Panc1 (cell line): ENCODE data around the gene ITPKC. TPM values are rescaled to one million over a fixed set of nuclear protein-coding genes. Genes with fewer than 3 reads are reported as not detected.

ENCODE experiments used
- ATAC-seq: fragments of 200-7000 bp; cut with Tn5 transposase; 2 replicates; pipeline ENCODE4 v1.9.1; 2020; ENCODE audit warnings: mild to moderate bottlenecking, moderate library complexity
- BruUV-seq: library from RNA; stranded (reverse); fragments of 400-500 nt; replicated peaks from 2 replicates; lab custom pipeline; 2021; lab: Mats Ljungman, UMichigan
- CTCF ChIA-PET: fragments of 300-600 bp; sonication (Branson Sonifier 250); formaldehyde crosslinking; loops from one replicate; lab custom pipeline; 2022; ENCODE audit warnings: antibody characterized with exemption; lab: Charles Lee
- POLR2A ChIA-PET: fragments of 300-600 bp; sonication (Branson Sonifier 250); formaldehyde crosslinking; loops from one replicate; lab custom pipeline; 2022; ENCODE audit warnings: antibody characterized with exemption; lab: Charles Lee
- DNase-seq: peaks from one replicate; pipeline ENCODE4 v3.0.0-alpha.2; 2010; ENCODE audit warnings: low read depth, low spot score
- H3K27ac ChIP-seq: 2 replicates; pipeline ENCODE4 v1.5.1; 2011; ENCODE audit warnings: mild to moderate bottlenecking, low read length, inconsistent platforms
- H3K27me3 ChIP-seq: fragments of 200-500 bp; sonication (Bioruptor generic); 2 replicates; pipeline ENCODE4 v1.6.0; 2014; ENCODE audit warnings: low read length, inconsistent platforms; ENCODE audit not compliant: control insufficient read depth, insufficient read depth
- H3K36me3 ChIP-seq: fragments of 200-500 bp; sonication (Bioruptor generic); 2 replicates; pipeline ENCODE4 v1.5.1; 2014; ENCODE audit warnings: inconsistent platforms, mild to moderate bottlenecking, low read length, moderate library complexity; ENCODE audit not compliant: control insufficient read depth, insufficient read depth
- H3K4me1 ChIP-seq: 2 replicates; pipeline ENCODE4 v1.5.1; 2011; ENCODE audit warnings: inconsistent platforms, mild to moderate bottlenecking, low read length, moderate library complexity; ENCODE audit not compliant: control insufficient read depth, insufficient read depth
- H3K4me3 ChIP-seq, 2 experiments: 2 replicates each; pipeline ENCODE4 v1.5.1; 2011 to 2012; ENCODE audit warnings: low read depth in 2 of 2, low read length in 2 of 2, mild to moderate bottlenecking in 2 of 2, inconsistent platforms in 1 of 2, moderate library complexity in 1 of 2
- H3K9me3 ChIP-seq: fragments of 200-500 bp; sonication (Bioruptor generic); 2 replicates; pipeline ENCODE4 v1.5.1; 2014; ENCODE audit warnings: low read depth, mild to moderate bottlenecking, inconsistent platforms, low read length, moderate library complexity; ENCODE audit not compliant: control insufficient read depth, insufficient read depth
- CTCF ChIP-seq: fragments of 450-650 bp; IDR thresholded peaks from 2 replicates; pipeline ENCODE4 v1.5.1; 2017; ENCODE audit warnings: mild to moderate bottlenecking
- POLR2AphosphoS5 ChIP-seq: IDR thresholded peaks from 2 replicates; pipeline ENCODE4 v1.6.1; 2012; ENCODE audit warnings: mild to moderate bottlenecking, low read depth, low read length, moderate library complexity
- REST ChIP-seq, 2 experiments: IDR thresholded peaks; 2 replicates each; pipeline ENCODE4 v1.6.1; 2011 to 2012; ENCODE audit warnings: low read depth in 2 of 2, control low read depth in 1 of 2, low read length in 1 of 2, mild to moderate bottlenecking in 1 of 2, moderate library complexity in 1 of 2; ENCODE audit not compliant: insufficient read depth in 1 of 2
- SIN3A ChIP-seq: IDR thresholded peaks from 2 replicates; pipeline ENCODE4 v1.6.1; 2012; ENCODE audit warnings: low read depth, mild to moderate bottlenecking, low read length, moderate library complexity, borderline replicate concordance; ENCODE audit not compliant: insufficient read depth
- TCF7L2 ChIP-seq: IDR thresholded peaks from 2 replicates; pipeline ENCODE4 v1.6.1; 2011; ENCODE audit warnings: mild to moderate bottlenecking, low read depth, low read length, inconsistent platforms
- in situ Hi-C: cut with HindIII; loops from 2 replicates; pipeline ENCODE4 v1.10.0; 2016; ENCODE audit warnings: low sequenced_read_pairs, low pct_unique_long_range_greater_than_20kb
- intact Hi-C: fragments of 100-400 bp; cut with micrococcal nuclease; formaldehyde crosslinking; loops from one replicate; pipeline ENCODE4 v1.10.0; 2022; ENCODE audit not compliant: unreplicated experiment
- total RNA-seq: library from RNA; stranded (reverse); gene quantifications from one replicate; pipeline ENCODE4 v1.2.1, GENCODE V29; 2021; ENCODE audit not compliant: unreplicated experiment

Gene ITPKC
- total RNA-seq, 1 experiment from 2014 or later: 7.2 TPM

- no peaks in the 10 kb centered on the region; the same call in none of the 2 replicates for H3K36me3 ChIP-seq
- no peak for TF ChIP-seq CTCF
- no peak for TF ChIP-seq REST (IDR thresholded peaks at IDR 0.05; ENCODE audit: insufficient read depth in 1 of 2, low read depth in 2 of 2, low read length in 1 of 2)
- TF ChIP-seq TCF7L2: no peak
- no peak for TF ChIP-seq POLR2AphosphoS5
- TF ChIP-seq SIN3A: no peak
- no peak for ATAC-seq
- no peaks in the 10 kb centered on the region for H3K9me3 ChIP-seq
- H3K27me3 ChIP-seq: no peaks in the 10 kb centered on the region
- no peak for DNase-seq
- in situ Hi-C loops: no loop called here
- no peak overlapping the region for H3K4me3 ChIP-seq
- CTCF ChIA-PET: interaction anchor here (0.6 kb wide), 1 partner anchor 10 kb away, joined by 3 read pairs; no protein-coding TSS in a partner anchor
- peaks cover 10% of the 10 kb centered on the region for H3K4me1 ChIP-seq
- no TSS peak for BruUV-seq
- intact Hi-C loops: no loop called here
- POLR2A ChIA-PET: no interaction called here
- no peak overlapping the region for H3K27ac ChIP-seq
Measured at GRCh38 chr19:40745402-40745780, 28.5 kb downstream of the ITPKC start.

- no peak overlapping the region for H3K4me3 ChIP-seq
- H3K27me3 ChIP-seq: no peaks in the 10 kb centered on the region
- intact Hi-C loops (no loop called here), in situ Hi-C loops (no loop called here)
- POLR2A ChIA-PET: no interaction called here
- peaks cover 10% of the 10 kb centered on the region for H3K4me1 ChIP-seq
- H3K9me3 ChIP-seq: no peaks in the 10 kb centered on the region
- DNase-seq (no peak), ATAC-seq (no peak)
- CTCF ChIA-PET: no interaction called here
- no peak overlapping the region for H3K27ac ChIP-seq
- peaks cover 9% of the 10 kb centered on the region for H3K36me3 ChIP-seq
- TF ChIP-seq TCF7L2 (no peak), CTCF (no peak), REST (IDR thresholded peaks at IDR 0.05; ENCODE audit: insufficient read depth in 1 of 2, low read depth in 2 of 2, low read length in 1 of 2) (no peak), POLR2AphosphoS5 (no peak), SIN3A (no peak)
- no TSS peak for BruUV-seq
Measured at GRCh38 chr19:40747536-40747935, 30.6 kb downstream of the ITPKC start.
